22Rv1 (cell line): ENCODE results near the gene P2RX2.

Experiments used
- CTCF ChIP-seq: fragments of 450-650 bp; IDR thresholded peaks from 2 replicates; pipeline ENCODE4 v1.5.1; 2017; ENCODE audit warnings: mild to moderate bottlenecking
- ZFX ChIP-seq: fragments of 450-650 bp; IDR thresholded peaks from 2 replicates; pipeline ENCODE4 v1.6.1; 2017; ENCODE audit warnings: antibody characterized with exemption, borderline replicate concordance

- TF ChIP-seq CTCF (no peak), ZFX (no peak)
Measured at GRCh38 chr12:132621657-132622435, 3.3 kb downstream of the P2RX2 start.
